D721Med (cell line): ENCODE data around the gene RAB19.

Experiments
- DNase-seq: peaks from one replicate; pipeline ENCODE4 v3.0.0; 2011; ENCODE audit warnings: low spot score; ENCODE audit not compliant: insufficient read length
- FAIRE-seq: peaks from 2 replicates; lab custom pipeline; 2011; peaks lifted over from hg19 to GRCh38; lab: Jason Lieb, UNC
- CTCF ChIP-seq: IDR thresholded peaks from 2 replicates; pipeline ENCODE4 v1.5.1; 2012; ENCODE audit warnings: mild to moderate bottlenecking, control low read depth; ENCODE audit not compliant: insufficient read depth; ENCODE audit errors: missing control alignments

The RAB19 gene

GRCh38 chr7:140476698-140477261 lies 72.9 kb downstream of the RAB19 start:
- DNase-seq: no peak
- no peak for FAIRE-seq

More at GRCh38 chr7:140476698-140477261, 72.9 kb downstream of the RAB19 start:
- no peak for TF ChIP-seq CTCF
